IPS DF 19.7 (cell line): ENCODE measurements around the gene SPAG5.

ENCODE experiments used
- DNase-seq: peaks from one replicate; pipeline ENCODE4 v3.0.0-alpha.2; 2013; ENCODE audit warnings: low read depth, low spot score

Gene SPAG5

GRCh38 chr17:28545141-28545503 lies 53.7 kb downstream of the SPAG5 start:
- no peak for DNase-seq

- no peak for DNase-seq
Observed at GRCh38 chr17:28544402-28545140, 54.3 kb downstream of the SPAG5 start.

GRCh38 chr17:28541439-28541838 lies 57.4 kb downstream of the SPAG5 start:
- DNase-seq, result no peak

- no peak for DNase-seq
Observed at GRCh38 chr17:28540231-28540630, 58.6 kb downstream of the SPAG5 start.

- DNase-seq, result no peak
Observed at GRCh38 chr17:28538296-28538895, 60.4 kb downstream of the SPAG5 start.

GRCh38 chr17:28537219-28537610 lies 61.6 kb downstream of the SPAG5 start:
- no peak for DNase-seq

- no peak for DNase-seq
Observed at GRCh38 chr17:28536532-28537218, 62.1 kb downstream of the SPAG5 start.

GRCh38 chr17:28534740-28535375 lies 64.0 kb downstream of the SPAG5 start:
- DNase-seq, result no peak

GRCh38 chr17:28533091-28533807 lies 65.6 kb downstream of the SPAG5 start:
- DNase-seq, result no peak

- no peak for DNase-seq
Observed at GRCh38 chr17:28532050-28532960, 66.5 kb downstream of the SPAG5 start.

- no peak for DNase-seq
Observed at GRCh38 chr17:28530926-28531325, 67.9 kb downstream of the SPAG5 start.

- DNase-seq, result no peak
Observed at GRCh38 chr17:28530250-28530649, 68.6 kb downstream of the SPAG5 start.

GRCh38 chr17:28529013-28529400 lies 69.8 kb downstream of the SPAG5 start:
- DNase-seq, result no peak

- no peak for DNase-seq
Observed at GRCh38 chr17:28528327-28529012, 70.4 kb downstream of the SPAG5 start.

- DNase-seq, result no peak
Observed at GRCh38 chr17:28527859-28528258, 71.0 kb downstream of the SPAG5 start.
